HG02763 (cell line): Measurements from ENCODE around the gene CLPX.
"Not testable (repeated sequence)": the region's sequence is repeated elsewhere in the genome, so short reads cannot be mapped to it uniquely, and the experiment has no call there.

Experiments
- ATAC-seq: cut with Tn5 transposase; IDR thresholded peaks from one replicate; pipeline ENCODE4 v1.9.1; 2021; ENCODE audit warnings: mild to moderate bottlenecking, moderate library complexity; ENCODE audit not compliant: unreplicated experiment

The CLPX gene

DNA sequence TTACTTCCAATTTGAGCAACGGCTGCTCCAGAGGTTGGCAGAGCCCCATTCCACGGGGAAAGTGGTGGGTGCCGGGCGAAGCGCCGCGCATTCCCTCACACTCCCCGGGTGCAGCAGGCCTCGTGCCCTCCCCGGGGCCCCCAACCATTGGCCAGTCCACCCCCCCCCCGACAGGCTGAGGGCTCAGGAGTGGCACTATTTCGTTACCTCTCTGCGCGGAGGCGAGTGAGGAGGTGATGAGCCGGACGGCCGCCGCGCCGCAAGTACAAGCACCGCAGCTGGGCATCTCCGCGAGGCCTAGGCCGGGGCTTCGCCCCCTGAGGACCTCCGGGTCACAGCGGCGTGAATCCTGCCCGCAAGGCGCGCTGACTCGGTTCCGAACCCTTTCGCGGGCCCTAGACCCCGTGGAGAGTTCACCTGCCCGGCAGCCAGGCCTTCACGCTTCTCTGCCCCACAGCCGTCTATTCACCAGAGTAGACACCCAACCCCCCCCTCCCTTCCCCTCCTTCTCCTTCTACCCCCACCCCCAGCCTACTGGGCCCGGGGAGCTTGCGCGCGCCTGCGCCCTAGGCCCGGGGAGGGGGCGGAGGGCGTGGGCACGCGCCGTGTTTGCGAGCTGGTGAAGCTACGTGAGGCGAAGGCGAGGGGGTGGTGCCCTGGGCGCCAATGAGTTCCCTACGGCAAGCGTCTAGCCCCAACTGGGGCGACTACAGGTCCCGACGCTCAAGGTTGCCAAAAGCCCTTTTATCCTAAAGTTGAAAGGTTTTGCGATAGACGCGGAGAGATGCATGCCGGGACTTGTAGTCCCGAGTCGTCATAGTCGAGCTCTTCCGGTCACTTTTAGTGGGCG is at the start of gene CLPX:
CLPX (minus strand) TSS at position 475 of the 850 bp plus-strand sequence; CDS start at position 286, 189 bp downstream.
- peak; percentile 78 for ATAC-seq

DNA sequence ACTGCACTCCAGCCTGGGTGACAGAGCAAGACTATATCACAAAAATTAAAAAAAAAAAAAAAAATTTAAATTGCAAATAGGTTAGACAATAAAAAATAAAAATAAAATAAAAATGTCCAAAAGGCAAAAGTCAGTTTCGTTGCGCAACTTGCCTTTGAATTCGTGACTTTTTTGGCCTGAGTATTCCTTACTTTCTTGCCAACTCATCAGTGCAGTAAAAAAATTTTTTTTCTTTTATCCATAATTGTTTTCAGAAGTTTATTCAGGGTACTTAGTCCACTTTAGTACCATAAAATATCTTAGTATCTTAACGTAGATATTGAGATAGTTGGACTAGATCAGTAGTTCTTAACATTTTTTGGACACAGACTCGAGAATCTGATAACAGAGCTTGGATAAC is 48.6 kb upstream of the CLPX start:
- no peak for ATAC-seq

DNA sequence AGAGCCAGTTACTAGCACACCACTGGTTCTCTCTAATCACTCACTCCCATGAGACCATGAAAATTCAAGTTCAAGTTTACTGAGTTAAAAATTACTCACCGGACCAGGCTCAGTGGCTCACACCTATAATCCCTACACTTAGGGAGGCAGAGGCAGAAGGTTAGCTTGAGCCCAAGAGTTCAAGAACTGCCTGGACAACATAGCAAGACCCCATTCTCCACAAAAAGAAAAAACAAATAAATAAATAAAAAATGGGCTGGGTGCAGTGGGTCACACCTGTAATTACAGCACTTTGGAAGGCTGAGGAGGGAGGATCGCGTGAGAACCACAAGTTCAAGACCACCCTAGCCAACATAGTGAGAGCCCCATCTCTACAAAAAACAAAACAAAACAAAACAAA is 47.4 kb upstream of the CLPX start:
- no peak for ATAC-seq

DNA sequence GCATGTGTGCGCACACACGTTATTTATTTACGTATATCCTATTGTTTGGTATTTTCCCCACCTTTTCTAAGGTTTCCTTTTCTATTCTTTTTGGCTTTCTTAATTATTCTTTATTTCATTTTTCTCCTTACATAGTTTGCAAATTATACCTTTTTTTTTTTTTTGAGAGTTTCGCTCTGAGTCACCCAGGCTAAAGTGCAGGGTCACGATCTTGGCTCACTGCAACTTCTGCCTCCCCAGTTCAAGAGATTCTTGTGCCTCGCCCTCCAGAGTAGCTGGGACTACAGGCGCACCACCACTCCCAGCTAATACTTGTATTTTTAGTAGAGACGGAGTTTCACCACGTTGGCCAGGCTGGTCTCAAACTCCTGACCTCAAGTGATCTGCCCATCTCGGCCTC is 46.2 kb upstream of the CLPX start:
- ATAC-seq = no peak

DNA sequence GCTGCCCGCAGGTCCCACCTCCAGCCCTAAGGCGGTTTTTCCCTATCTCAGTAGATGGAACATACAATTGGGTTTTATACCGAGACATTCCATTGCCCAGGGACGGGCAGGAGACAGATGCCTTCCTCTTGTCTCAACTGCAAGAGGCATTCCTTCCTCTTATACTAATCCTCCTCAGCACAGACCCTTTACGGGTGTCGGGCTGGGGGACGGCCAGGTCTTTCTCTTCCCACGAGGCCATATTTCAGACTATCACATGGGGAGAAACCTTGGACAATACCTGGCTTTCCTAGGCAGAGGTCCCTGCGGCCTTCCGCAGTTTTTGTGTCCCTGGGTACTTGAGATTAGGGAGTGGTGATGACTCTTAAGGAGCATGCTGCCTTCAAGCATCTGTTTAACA is 41.8 kb upstream of the CLPX start:
- ATAC-seq = not testable (repeated sequence)

DNA sequence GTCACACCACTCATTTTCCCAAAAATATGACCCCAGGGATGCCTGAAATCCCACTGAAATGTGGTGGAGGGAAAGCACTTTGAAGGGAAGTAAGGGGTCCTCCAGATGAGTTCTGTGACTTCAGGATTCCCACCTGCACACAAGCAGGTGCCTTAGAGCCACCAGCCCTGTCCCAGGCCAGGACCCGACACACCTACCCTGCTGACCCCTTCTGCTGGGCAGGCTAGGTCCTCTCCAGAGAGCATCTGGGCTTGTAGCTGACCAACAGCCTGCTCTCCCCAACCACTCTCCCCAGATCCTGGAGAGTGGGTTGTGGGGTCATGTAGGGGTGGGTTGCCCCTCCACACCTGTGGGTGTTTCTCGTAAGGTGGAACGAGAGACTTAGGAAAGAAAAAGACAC is 41.1 kb upstream of the CLPX start:
- ATAC-seq = no peak

DNA sequence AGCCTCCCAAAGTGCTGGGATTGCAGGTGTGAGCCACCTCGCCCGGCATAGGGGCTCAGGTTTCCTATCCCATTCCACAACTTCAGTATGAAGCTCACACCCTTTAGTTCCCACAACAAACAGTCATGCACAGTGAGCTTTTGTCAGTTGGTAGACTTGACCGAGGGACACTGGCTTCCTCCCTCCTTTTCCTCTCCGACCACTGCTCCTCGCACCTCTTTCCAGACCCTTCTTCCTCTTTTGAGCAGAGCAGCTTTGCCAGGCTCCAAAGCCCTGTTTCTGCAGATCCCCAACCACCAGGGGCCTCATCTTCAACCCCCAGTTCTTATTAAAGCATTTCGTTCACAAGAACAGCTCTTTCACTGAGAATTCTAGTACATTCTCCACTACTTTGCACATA is 38.9 kb upstream of the CLPX start:
- no peak for ATAC-seq

DNA sequence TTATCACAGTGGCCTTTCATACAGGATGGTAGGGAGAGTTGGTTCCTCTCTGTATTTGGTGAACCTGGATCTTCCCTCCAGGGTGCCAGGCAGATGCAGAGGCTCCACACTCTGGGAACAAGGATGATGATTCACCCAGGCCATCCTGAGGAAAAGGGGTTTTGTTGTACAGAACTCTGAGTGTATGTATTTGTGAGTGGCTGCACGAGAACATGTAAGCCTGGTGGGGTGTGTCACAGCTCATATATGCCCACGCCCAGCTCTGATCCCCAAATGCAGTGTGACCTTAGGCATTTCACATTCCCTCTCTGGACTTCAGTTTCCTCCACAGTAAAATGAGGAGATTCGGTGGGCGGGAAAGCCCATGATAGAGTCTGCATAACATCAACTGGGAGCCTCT is 37.7 kb upstream of the CLPX start:
- ATAC-seq = no peak

DNA sequence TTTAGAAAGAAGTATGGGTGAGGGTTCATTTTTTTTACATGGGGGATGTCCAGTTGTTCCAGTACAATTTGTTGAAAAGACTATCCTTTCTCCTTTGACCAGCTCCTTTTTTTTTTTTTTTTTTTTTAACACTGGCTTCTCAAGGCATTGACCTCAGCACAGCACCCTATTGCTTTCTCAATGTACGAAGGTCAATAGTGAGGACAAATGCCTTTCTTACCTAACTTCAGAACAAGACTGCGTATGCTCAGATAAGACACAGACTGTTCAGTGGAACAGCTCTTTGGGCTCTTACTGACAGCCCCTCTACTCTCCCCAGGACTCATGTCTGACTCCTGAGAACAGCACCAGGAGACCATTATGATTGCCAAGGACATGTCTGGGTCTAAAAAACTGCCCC is 36.6 kb upstream of the CLPX start:
- no peak for ATAC-seq

DNA sequence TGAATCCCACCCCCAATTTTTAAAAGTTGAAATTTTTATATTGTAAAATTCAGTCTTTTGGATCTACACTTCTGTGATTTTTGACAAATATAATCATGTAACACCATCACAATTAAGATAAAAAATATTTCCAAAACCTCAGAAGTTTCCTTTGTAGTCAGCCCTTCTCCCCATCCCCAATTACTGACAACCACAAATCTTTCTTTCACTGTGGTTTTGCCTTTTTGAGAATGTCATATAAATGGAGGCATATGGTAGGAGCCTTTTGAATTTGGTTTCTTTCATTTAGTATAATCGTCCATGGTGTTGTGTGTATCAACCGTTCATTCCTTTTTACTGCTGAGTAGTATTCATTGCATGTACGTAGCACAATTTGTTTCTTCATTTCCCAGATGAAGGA is 34.0 kb upstream of the CLPX start:
- ATAC-seq = no peak

DNA sequence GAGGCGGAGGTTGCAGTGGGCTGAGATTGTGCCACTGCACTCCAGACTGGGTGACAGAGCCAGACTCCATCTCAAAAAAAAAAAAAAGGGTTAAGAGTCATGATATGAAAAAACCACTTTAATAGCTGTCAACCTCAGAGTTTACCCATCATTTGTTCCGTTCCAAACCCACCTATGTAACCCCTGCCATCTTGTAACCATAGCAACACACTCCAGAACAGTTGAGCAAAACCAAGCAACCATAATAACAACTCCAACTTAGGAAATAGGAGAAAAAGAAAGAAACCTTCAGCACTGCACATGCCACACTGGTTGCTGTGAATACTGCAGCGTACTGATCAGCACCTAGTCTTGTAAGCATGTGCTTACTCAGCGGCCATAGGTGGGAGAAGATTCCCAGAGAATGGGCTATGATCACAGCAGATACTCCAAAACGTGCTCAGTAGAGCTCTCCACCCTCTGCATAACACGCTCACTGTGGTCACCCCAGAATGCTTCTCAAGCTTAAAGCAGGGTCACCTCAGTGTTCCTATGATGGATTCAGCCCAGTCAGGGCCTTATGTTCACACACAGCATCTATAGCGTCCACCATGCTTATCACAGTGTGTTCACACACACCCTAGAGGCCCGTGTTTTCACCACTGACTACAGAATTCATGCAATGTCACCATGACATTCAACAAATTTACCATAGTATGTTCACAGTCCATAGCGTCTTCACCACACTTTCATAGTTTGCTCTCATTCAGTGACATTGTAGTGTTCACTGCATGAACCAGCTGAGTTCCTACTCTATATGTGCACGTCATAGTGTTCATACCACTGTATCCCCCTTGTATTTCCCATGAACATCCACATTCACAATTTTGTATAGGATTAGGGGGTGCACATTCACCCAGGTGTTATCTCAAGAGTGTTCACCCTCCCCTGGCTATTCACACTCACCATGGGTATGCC is 32.7 kb upstream of the CLPX start:
- no peak for ATAC-seq

DNA sequence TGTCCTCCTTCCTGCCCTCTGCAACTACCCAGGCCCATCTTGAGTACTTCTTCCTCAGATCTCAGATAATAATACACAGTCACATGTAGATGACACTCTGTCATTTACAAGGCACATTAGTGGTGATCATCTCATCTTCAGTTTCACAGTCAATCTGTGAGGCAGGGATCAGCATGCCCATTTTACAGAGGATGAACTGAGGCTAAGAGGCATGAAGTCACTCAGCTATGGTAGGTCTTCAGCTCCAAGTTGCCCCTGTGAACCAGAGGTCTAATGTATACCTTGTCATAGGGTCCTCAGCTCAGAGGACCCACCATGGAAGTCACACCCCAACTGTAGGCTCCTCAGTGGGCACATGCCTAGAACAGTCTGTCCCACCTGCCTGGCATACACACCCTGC is 30.4 kb upstream of the CLPX start:
- no peak for ATAC-seq

DNA sequence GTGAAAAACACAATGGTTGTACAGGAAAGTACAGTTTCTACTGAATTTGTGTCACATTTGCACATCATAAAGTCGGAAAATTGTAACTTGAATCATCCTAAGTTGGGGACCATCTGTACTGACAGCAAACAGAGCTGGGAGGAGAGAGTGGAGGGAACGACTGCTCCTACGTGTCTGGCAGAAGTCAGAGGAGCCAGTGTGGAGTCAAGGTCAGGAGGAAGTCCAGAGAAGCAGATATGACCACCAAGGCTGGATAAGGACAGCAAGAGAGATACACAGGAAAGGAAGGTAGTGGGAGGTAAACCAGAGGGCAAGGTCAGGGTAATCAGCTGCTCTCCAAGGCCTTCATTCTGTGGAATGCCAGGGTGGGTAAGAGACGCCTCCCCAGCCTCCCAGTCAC is 28.9 kb upstream of the CLPX start:
- no peak for ATAC-seq

DNA sequence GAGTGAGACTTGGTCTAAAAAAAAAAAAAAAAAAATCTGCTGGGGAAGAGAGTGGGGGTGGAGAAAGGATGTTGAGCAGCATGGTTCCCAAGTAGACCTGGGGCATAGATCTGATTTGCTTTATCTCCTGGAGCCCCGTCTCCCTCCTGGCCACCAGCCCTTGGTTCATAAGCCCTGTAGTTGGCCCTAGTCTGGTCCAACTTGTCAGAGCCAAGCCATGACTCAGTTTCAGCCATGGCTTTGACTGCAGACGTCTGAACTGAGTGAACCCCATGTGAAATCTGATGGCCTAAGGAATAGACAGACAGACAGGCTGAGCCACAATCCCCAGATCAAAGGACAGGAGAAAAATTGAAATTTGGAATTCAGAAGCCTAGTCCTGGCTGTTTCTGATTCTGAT is 28.1 kb upstream of the CLPX start:
- no peak for ATAC-seq

DNA sequence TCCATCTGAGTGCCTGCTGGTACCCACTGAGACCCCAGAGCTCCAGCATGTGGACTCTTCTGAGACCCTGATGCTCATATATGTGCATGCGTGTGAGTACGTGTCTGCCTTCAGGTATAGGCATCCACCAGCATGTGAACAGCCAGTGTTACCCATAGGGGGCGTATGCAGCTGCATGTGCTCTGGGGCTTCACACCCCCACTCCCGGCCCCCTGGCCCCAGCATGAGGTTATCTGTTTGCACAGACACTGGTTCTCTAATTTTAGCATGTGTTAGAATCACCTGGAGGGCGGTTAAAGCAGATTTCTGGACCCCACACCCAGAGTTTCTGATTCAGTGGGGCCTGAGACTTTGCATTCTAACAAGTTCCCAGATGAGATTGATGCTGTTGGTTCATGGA is 27.0 kb upstream of the CLPX start:
- ATAC-seq = no peak

DNA sequence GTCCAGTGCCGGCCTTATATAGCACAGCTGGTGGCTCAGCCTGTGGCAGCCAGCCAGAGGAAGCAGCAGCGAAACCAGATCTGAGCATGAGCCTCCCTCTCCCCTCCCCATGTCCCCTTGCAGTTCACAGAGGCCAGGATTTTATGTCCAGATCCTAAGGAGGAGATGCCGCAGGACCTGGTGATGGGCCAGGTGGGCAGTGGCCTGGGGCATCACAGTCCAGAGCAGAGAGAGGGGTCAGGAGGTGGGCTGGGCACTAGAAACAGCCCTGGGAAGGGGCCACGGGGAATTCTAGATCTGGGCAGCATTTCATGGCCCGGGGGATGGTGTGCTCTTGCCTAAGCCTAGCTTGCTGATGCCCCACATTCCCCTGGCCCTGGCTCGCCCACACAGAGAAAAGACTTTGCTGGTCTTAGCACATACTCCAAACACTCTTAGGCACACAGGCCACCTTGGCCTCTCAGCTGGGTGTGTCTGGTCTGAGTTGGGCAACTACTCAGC is 26.4 kb upstream of the CLPX start:
- ATAC-seq = no peak

DNA sequence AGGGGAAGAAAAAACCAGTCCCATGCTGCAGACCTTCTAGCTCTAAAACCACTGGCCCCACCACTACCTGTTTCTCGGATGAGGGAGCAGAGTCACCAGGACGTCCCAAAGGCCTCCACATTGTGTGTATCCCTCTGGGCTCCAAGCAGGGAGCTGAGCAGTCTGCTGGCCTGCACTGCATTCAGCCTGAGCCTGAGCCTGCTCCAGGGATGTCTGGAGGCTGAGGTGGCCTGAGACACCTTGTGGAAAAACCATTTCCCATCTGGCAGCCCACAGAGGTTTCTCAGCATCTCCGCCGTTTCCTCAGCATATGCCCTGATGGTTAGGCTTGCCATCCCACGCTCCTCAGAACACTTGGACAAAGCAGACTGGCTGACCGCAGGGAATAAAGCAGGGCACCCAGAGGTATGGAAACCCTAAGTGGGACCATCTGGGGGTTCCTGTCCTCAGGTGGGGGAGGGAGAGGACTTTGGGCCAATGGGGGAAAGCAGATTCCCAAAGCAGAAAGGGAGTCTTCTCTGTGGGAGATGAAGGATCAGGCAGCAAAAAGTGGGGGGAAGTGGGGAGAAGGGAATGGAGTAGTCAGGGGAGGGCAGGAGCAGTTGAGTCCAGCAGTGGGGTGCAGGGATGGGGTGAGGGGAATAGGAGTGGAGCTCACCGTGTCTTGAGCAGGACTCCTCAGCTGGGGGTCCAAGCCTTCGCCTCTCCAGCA is 25.8 kb upstream of the CLPX start, which contains the start of gene CILP:
CILP (minus strand) TSS at position 704 of the 712 bp plus-strand sequence. CDS start 1,718 bp downstream, outside the sequence.
- no peak for ATAC-seq

DNA sequence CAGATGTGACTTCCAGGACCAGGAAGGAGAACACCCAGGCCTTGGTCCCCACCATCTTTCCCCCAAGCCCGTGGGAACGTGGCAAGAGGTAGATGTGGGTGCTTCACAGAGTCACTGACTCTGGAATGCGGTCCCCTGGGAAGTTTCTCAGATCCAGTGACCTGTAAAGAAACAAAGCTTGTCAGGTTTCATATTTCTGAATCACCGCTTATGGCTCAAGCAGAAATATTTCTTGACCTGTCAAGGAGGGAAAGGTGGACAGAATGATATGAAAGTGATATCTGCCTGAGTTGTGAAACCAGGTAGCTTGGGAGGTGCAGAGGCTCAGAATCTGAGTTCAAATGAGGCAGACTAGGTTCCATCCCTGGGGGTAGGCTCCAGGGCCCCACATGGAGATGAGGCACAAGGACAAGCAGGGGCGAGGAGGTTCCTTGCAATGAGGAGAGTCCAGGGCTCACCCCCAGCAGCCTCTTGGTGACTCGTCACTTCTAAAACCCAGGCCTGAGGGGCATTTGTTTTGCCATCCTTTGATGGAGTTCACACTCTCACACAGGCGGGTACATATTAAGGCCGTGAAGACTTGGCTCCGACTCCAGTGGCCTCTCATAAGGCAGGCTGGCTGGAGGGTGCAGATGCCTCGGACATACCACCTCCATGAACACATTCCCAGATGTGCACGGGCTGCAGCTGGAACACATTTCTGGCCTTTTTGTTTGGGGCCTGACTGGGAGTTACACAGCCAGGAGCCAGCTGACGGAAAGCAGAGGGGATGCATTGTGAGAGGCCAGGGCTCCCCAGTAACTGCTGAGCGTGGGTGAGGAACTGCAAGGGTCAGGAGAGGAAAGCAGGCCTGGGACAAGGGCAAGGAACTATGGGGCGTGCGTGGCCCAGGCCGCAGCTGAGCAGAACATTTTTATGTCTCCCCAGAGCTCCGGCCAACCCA is 24.8 kb upstream of the CLPX start:
- ATAC-seq = no peak

DNA sequence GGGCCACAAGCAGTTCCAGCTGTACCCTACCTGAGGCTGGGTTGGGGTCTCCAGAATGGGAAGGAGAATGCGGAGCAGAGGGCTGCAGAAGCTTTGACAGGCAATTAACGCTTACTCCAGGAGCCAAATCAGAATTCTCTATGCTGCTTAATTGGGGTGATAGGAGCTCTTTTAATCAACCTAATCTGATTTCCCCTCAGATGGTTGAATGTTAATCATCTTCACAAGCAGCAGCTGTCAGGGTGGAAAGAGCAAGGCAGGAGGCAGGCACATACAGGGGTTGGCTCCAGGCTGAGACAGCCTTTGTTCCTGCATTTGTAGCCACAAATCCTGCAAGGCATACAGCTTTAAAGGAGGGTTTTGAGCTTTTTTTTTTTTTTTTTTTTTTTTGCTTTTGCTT is 23.5 kb upstream of the CLPX start:
- no peak for ATAC-seq
